ENCODE data around the gene CRB1.

Gene CRB1

GRCh38 chr1:197355248-197355995 is 87.4 kb downstream of the CRB1 start:
- no peak for FAIRE-seq
- DNase-seq (ENCODE audit: insufficient read length): no peak
- TF ChIP-seq POLR2AphosphoS5 (IDR thresholded peaks at IDR 0.05; ENCODE audit: low read depth, low read length) (no peak), POLR2A (IDR thresholded peaks at IDR 0.05; ENCODE audit: low read depth, low read length) (no peak), TAF1 (IDR thresholded peaks at IDR 0.05; ENCODE audit: borderline replicate concordance, low read depth, low read length) (no peak)

- TF ChIP-seq TAF1 (IDR thresholded peaks at IDR 0.05; ENCODE audit: borderline replicate concordance, low read depth, low read length) (no peak), POLR2A (IDR thresholded peaks at IDR 0.05; ENCODE audit: low read depth, low read length) (no peak), POLR2AphosphoS5 (IDR thresholded peaks at IDR 0.05; ENCODE audit: low read depth, low read length) (no peak)
- DNase-seq (ENCODE audit: insufficient read length) (no peak), FAIRE-seq (peak; percentile 60)
Measured at GRCh38 chr1:197356723-197357533, 88.9 kb downstream of the CRB1 start.

- TF ChIP-seq POLR2A (IDR thresholded peaks at IDR 0.05; ENCODE audit: low read depth, low read length): no peak
- TF ChIP-seq POLR2AphosphoS5 (IDR thresholded peaks at IDR 0.05; ENCODE audit: low read depth, low read length): no peak
- no peak for TF ChIP-seq TAF1 (IDR thresholded peaks at IDR 0.05; ENCODE audit: borderline replicate concordance, low read depth, low read length)
- no peak for FAIRE-seq
Measured at GRCh38 chr1:197358959-197359358, 90.9 kb downstream of the CRB1 start.

GRCh38 chr1:197360068-197360467 is 92.0 kb downstream of the CRB1 start:
- DNase-seq (ENCODE audit: insufficient read length): no peak
- TF ChIP-seq POLR2A (IDR thresholded peaks at IDR 0.05; ENCODE audit: low read depth, low read length) (no peak), POLR2AphosphoS5 (IDR thresholded peaks at IDR 0.05; ENCODE audit: low read depth, low read length) (no peak), TAF1 (IDR thresholded peaks at IDR 0.05; ENCODE audit: borderline replicate concordance, low read depth, low read length) (no peak)
- no peak for FAIRE-seq

More at GRCh38 chr1:197358959-197359358, 90.9 kb downstream of the CRB1 start:
- no peak for DNase-seq (ENCODE audit: insufficient read length)

- FAIRE-seq: no peak
- no peak for TF ChIP-seq POLR2AphosphoS5 (IDR thresholded peaks at IDR 0.05; ENCODE audit: low read depth, low read length)
- TF ChIP-seq POLR2A (IDR thresholded peaks at IDR 0.05; ENCODE audit: low read depth, low read length): no peak
- no peak for TF ChIP-seq TAF1 (IDR thresholded peaks at IDR 0.05; ENCODE audit: borderline replicate concordance, low read depth, low read length)
- DNase-seq (ENCODE audit: insufficient read length): no peak
Measured at GRCh38 chr1:197362871-197363270, 94.8 kb downstream of the CRB1 start.

GRCh38 chr1:197363855-197364254 is 95.8 kb downstream of the CRB1 start:
- no peak for FAIRE-seq

GRCh38 chr1:197366996-197367395 is 98.9 kb downstream of the CRB1 start:
- TF ChIP-seq POLR2A (IDR thresholded peaks at IDR 0.05; ENCODE audit: low read depth, low read length): no peak
- no peak for TF ChIP-seq POLR2AphosphoS5 (IDR thresholded peaks at IDR 0.05; ENCODE audit: low read depth, low read length)
- no peak for TF ChIP-seq TAF1 (IDR thresholded peaks at IDR 0.05; ENCODE audit: borderline replicate concordance, low read depth, low read length)
- FAIRE-seq (no peak), DNase-seq (ENCODE audit: insufficient read length) (no peak)

More at GRCh38 chr1:197363855-197364254, 95.8 kb downstream of the CRB1 start:
- DNase-seq (ENCODE audit: insufficient read length): no peak
- no peak for TF ChIP-seq POLR2A (IDR thresholded peaks at IDR 0.05; ENCODE audit: low read depth, low read length)
- TF ChIP-seq POLR2AphosphoS5 (IDR thresholded peaks at IDR 0.05; ENCODE audit: low read depth, low read length): no peak
- TF ChIP-seq TAF1 (IDR thresholded peaks at IDR 0.05; ENCODE audit: borderline replicate concordance, low read depth, low read length): no peak

GRCh38 chr1:197367627-197368026 is 99.6 kb downstream of the CRB1 start:
- no peak for DNase-seq (ENCODE audit: insufficient read length)
- FAIRE-seq: no peak
- TF ChIP-seq POLR2AphosphoS5 (IDR thresholded peaks at IDR 0.05; ENCODE audit: low read depth, low read length) (no peak), POLR2A (IDR thresholded peaks at IDR 0.05; ENCODE audit: low read depth, low read length) (no peak), TAF1 (IDR thresholded peaks at IDR 0.05; ENCODE audit: borderline replicate concordance, low read depth, low read length) (no peak)

- FAIRE-seq (no peak), DNase-seq (ENCODE audit: insufficient read length) (no peak)
Measured at GRCh38 chr1:197374428-197374827, 106.4 kb downstream of the CRB1 start.

GRCh38 chr1:197384471-197384870 is 116.4 kb downstream of the CRB1 start:
- FAIRE-seq: no peak
- TF ChIP-seq POLR2AphosphoS5 (IDR thresholded peaks at IDR 0.05; ENCODE audit: low read depth, low read length) (no peak), POLR2A (IDR thresholded peaks at IDR 0.05; ENCODE audit: low read depth, low read length) (no peak), TAF1 (IDR thresholded peaks at IDR 0.05; ENCODE audit: borderline replicate concordance, low read depth, low read length) (no peak)

More at GRCh38 chr1:197374428-197374827, 106.4 kb downstream of the CRB1 start:
- TF ChIP-seq POLR2AphosphoS5 (IDR thresholded peaks at IDR 0.05; ENCODE audit: low read depth, low read length): no peak
- no peak for TF ChIP-seq TAF1 (IDR thresholded peaks at IDR 0.05; ENCODE audit: borderline replicate concordance, low read depth, low read length)
- no peak for TF ChIP-seq POLR2A (IDR thresholded peaks at IDR 0.05; ENCODE audit: low read depth, low read length)

GRCh38 chr1:197388801-197389200 is 120.7 kb downstream of the CRB1 start:
- DNase-seq (ENCODE audit: insufficient read length) (no peak), FAIRE-seq (no peak)

More at GRCh38 chr1:197384471-197384870, 116.4 kb downstream of the CRB1 start:
- no peak for DNase-seq (ENCODE audit: insufficient read length)

More at GRCh38 chr1:197388801-197389200, 120.7 kb downstream of the CRB1 start:
- TF ChIP-seq TAF1 (IDR thresholded peaks at IDR 0.05; ENCODE audit: borderline replicate concordance, low read depth, low read length) (no peak), POLR2A (IDR thresholded peaks at IDR 0.05; ENCODE audit: low read depth, low read length) (no peak), POLR2AphosphoS5 (IDR thresholded peaks at IDR 0.05; ENCODE audit: low read depth, low read length) (no peak)
